LoVo (cell line): ENCODE measurements around the gene C9orf85.
"Not testable (repeated sequence)": the region's sequence is repeated elsewhere in the genome, so short reads cannot be mapped to it uniquely, and the experiment has no call there.

Experiments used
- DNase-seq: peaks from one replicate; pipeline ENCODE4 v3.0.0-alpha.2; 2016; ENCODE audit warnings: low spot score

The C9orf85 gene

GRCh38 chr9:71911061-71911907 lies at the start of gene C9orf85, which contains the start of gene ABHD17B:
TSS of gene C9orf85 (plus strand) at chr9:71911639. CDS start at chr9:71911735, 96 bp downstream.
TSS of gene ABHD17B (minus strand) at chr9:71911193. CDS start at chr9:71875080, 36,113 bp downstream.
- DNase-seq, result peak; percentile 98

- no peak for DNase-seq
These were observed 47.8 kb upstream of the C9orf85 start for GRCh38 chr9:71863631-71864030.

- DNase-seq, result no peak
These were observed 36.1 kb upstream of the C9orf85 start for GRCh38 chr9:71875345-71875744.

GRCh38 chr9:71876106-71876505 lies 35.3 kb upstream of the C9orf85 start:
- no peak for DNase-seq

GRCh38 chr9:71876829-71877228 lies 34.6 kb upstream of the C9orf85 start:
- DNase-seq, result no peak

GRCh38 chr9:71878327-71879274 lies 32.8 kb upstream of the C9orf85 start:
- DNase-seq, result no peak

GRCh38 chr9:71879644-71880174 lies 31.7 kb upstream of the C9orf85 start:
- no peak for DNase-seq

- no peak for DNase-seq
These were observed 27.4 kb upstream of the C9orf85 start for GRCh38 chr9:71884005-71884404.

GRCh38 chr9:71885467-71885866 lies 26.0 kb upstream of the C9orf85 start:
- no peak for DNase-seq

- DNase-seq, result no peak
These were observed 25.4 kb upstream of the C9orf85 start for GRCh38 chr9:71886015-71886414.

- DNase-seq, result no peak
These were observed 24.9 kb upstream of the C9orf85 start for GRCh38 chr9:71886541-71886940.

GRCh38 chr9:71887362-71887761 lies 24.1 kb upstream of the C9orf85 start:
- no peak for DNase-seq

GRCh38 chr9:71890042-71890679 lies 21.3 kb upstream of the C9orf85 start:
- DNase-seq, result no peak

GRCh38 chr9:71891557-71892189 lies 19.8 kb upstream of the C9orf85 start:
- no peak for DNase-seq

- no peak for DNase-seq
These were observed 16.3 kb upstream of the C9orf85 start for GRCh38 chr9:71895117-71895516.

- no peak for DNase-seq
These were observed 15.5 kb upstream of the C9orf85 start for GRCh38 chr9:71895955-71896354.

- DNase-seq, result no peak
These were observed 14.7 kb upstream of the C9orf85 start for GRCh38 chr9:71896761-71897160.

GRCh38 chr9:71897577-71897976 lies 13.9 kb upstream of the C9orf85 start:
- no peak for DNase-seq

- not testable (repeated sequence) for DNase-seq
These were observed 12.7 kb upstream of the C9orf85 start for GRCh38 chr9:71898756-71899155.

GRCh38 chr9:71901695-71902597 lies 9.5 kb upstream of the C9orf85 start:
- DNase-seq, result no peak
